Skin of body (tissue), 2 donors: ENCODE measurements around the gene OSBPL8. TPM values are rescaled to one million over a fixed set of nuclear protein-coding genes. Genes with fewer than 3 reads are reported as not detected.
"Not testable (repeated sequence)": the region's sequence is repeated elsewhere in the genome, so short reads cannot be mapped to it uniquely, and the experiment has no call there.

Source experiments
- DNase-seq: peaks from one replicate; lab custom pipeline; 2025; lab: John Stamatoyannopoulos, UW
- total RNA-seq: library from RNA; depleted of rRNA; stranded (reverse); fragments of >200 nt; gene quantifications from one replicate; pipeline ENCODE4 v1.2.3, GENCODE V29; 2014

The OSBPL8 gene
- total RNA-seq, 1 donor from 2014 or later, result 84.0 TPM

DNA sequence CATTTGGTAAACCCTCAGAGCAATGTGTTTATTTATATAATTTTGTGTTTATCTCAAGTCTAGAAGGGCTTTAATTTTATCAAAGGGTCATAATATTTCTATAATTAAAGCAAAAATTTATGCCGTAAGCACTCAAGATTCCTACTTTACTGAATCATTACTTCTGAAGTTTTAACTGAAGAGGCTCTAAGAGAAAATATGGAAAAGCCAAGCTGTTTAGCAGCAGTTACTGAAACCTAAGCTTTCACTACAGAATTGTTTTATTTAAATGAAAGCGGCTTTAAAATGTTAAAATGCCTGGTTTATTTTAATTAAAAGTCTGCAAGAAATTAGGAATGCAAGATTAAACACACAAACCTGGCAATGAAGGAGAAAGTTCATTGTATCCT lies 137.4 kb downstream of the OSBPL8 start:
- DNase-seq, result no peak

DNA sequence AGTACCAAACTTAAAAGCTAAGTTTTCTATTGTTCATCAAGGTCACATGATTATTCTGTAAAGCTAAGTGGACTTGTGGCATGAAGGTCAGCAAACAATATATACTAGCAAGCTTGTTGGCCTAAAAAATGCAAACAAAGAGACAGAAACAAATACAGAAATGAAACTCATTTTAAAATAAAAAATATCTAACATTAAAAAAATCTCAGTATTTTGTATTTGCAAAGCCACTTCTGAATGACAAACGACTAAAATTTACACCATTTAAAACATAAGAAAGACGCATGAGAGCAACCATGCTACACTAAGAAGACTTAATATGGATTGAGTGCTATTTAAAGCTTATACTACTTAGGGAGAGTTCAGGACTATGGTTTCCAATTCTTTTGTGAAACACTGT lies 138.5 kb downstream of the OSBPL8 start:
- DNase-seq, result no peak

DNA sequence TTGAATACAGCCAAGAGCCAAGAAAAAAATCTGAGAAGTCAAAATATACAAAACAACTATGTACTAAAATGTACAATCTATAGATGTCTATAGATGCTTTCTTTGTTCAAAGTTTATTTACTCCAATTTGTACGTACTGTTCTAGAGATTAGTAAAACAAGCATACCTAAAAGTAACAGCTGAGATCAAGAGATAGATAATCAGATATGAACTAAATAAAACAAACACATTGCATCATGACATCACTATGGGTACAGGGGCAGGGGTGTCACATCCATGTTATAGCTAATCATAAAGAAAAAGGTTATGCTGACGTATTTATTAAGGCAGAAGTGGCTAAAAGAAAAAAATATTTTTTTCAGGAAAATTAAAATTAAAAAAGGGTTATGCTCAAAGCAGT lies 139.3 kb downstream of the OSBPL8 start:
- no peak for DNase-seq

DNA sequence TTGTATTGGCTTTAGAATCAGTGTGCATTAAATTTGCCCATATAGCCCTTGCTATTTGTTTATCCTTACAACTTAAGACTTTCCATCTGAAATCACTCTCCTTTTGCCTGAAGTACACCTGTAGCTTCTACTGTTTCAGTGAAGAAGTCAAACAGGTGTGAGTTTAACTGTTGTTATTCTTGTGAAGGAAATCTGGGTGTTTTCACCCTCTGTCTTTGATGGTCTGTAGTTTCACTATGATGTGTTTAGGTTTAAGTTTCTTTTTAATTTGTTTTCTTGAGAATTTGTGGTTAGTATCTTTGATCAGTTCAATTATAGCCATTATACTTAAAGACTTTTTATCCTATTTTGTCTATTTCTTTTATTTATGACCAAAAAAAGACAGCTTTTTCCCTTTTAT lies 142.5 kb downstream of the OSBPL8 start:
- DNase-seq, result no peak

DNA sequence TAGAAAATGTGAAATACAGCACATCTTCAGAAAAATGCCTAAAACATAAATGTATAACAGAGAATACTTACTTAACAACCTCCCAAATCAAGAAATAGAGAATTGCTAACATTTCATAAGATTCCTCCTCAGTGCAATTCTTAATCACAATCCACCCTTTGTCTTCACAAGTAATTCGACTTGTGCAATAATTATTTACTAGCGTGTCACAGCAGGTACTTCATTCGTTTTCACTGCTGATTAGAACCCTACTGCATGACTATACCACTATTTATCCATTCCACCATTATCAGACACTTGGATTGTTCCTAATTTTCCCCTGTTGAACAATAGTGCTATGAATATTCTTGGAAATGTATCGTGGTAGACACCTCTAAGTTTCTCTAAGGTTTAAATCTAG lies 146.4 kb downstream of the OSBPL8 start:
- no peak for DNase-seq

DNA sequence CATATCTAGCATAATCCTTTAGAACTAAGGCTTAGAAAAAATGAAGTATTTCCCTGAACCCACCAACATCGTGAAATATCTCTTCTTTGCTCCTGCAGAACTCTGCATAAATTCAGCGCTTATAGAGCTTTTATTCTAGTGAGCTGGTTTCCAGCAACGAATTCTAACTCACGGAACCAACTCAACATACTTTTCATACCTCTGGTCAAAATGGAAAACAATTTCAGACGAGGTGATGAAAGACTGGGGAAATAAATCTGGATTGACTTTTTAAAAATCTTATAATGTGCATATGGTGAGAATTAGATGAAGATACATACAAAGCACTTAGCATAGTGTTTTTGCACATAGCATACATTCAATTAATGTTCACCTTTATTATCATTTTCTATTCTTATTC lies 148.8 kb downstream of the OSBPL8 start:
- DNase-seq, result no peak

DNA sequence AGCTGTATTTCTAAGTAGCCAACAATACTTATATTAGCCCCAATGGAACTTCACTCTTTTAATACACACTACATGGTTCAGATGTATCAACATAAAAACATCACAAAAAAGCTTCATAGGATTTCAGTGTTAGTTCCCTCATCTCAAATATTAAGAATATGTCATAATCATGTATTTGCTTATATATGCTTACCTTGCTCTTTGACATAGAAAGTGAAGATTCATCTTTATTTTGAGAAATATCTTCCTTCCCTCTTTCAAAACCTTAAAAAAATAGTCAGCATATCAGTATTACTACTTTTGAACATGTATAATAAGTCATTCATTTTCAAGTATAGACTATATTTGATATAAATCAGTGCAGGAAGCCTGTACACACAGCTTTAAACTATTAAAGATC lies 149.2 kb downstream of the OSBPL8 start:
- DNase-seq, result no peak

DNA sequence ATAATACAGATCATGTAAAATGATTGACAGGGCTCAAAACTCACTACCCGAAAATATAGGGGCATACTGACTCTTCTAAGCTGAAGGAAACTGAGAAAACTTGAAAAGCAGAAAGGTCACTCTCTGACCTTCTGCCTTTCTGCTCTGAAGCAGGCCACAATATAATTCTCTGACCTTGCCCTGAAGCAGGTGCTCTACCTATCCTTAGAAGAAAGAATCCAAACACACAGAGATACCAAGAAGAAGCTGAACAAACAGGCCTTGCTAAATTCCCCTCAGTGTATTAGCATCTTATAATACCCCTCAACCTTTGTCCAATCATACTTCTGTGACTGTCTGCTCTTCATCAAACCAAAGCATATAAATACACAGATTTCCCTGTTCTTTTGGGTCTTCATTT lies 150.5 kb downstream of the OSBPL8 start:
- no peak for DNase-seq

DNA sequence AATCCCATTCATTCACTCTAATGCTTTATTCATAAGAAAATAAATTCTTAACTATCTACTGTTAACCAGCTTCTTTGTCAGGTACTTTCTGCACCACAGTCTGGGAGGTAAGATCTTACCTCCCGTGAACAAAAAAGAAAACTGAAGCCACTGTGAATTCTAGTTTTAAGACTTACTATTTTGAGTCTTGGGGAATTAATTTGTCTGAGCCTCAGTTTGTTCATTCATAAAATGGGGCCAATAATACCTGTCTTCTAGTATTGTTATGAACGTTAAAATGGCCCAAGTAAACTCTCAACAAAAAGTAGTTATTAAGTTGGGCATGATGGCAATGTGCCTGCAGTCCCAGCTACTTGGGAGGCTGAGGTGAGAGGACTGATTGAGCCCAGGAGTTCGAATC lies 151.9 kb downstream of the OSBPL8 start:
- DNase-seq, result no peak

DNA sequence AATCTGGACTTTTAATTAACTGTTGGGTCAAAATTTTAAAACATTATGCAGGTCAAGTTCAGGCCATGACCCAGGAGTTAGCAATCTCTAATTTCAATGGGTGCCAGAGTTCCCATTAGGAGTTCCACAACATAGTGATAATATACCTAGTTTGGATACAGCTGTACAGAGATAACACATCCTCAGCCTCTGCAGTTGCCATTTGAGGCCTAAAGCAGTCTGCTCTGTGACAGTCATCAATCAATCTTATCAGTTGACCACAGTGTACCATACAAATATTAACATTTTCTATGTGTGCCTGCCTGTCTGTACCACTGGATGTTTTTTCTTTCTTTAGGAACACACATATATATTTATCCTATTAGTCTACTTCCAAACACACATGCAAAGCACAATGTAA lies 157.3 kb downstream of the OSBPL8 start:
- no peak for DNase-seq

DNA sequence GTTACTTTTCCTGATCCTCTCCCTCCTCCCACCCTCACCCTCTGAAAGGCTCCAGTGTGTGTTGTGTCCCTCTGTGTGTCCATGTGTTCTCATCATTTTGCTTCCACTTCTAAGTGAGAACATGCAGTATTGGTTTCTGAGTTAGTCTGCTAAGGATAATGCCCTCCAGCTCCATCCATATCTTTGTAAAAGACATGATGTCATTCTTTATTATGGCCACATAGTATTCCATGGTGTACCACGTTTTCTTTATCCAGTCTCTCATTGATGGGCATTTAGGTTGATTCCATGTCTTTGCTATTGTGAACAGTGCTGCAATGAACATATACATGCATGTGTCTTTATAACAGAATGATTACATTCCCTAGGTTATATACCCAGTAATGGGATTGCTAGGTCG lies 159.4 kb downstream of the OSBPL8 start:
- DNase-seq, result no peak

DNA sequence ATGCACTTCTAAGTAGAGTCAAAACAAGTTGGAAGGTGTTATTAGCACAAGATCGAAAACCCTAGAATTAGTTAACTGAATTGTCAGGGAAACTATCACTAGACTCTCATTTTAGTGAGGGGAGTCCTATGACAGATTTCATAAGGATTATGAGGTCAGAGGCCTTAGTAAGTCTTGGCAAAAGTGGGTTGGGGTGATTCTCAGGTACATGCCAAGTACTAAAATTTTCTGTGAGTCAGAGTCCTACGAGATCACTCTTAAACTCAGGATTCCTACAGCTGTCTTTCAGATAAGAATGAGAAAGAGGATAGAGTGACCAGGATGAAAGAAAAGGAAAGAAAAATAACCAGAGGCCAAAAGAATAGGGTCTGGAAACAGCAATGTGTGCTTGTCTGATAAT lies 160.5 kb downstream of the OSBPL8 start:
- no peak for DNase-seq

DNA sequence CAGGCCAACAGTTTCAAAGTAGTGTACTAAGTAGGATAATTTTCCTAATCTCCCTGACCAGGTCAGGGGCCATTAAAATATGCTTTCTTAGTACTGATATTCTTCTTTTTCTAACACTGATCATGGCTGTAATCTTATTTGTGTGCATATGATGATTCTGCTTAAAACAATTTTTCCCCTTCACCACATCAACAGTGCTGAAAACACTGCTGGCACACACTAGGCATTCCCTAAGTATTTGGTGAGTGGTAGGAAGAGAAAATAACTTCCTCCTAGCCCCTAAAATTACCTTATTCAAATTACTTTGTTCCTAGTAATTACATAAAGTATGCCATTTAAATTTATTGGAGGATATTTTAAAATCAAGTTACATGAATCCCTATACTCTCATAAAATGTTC lies 161.5 kb downstream of the OSBPL8 start:
- DNase-seq, result no peak

DNA sequence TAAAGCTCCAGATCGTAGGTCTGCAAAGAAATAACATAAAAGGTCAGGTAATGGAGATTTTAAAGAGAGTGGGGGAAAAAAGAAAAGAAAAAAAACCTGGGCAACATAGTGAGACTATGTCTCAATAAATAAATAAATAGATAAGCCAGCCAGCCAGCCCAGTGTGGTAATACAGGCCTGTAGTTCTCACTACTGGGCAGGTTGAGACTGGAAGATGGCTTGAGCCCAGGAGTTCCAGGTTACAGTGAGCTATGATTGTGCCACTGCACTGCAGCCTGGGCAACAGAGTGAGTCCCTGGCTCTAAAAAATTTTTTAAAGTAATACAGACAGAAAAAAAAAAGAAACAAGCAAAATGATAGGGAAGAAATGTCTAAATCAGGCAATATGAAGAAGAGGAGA lies 168.1 kb downstream of the OSBPL8 start:
- no peak for DNase-seq

DNA sequence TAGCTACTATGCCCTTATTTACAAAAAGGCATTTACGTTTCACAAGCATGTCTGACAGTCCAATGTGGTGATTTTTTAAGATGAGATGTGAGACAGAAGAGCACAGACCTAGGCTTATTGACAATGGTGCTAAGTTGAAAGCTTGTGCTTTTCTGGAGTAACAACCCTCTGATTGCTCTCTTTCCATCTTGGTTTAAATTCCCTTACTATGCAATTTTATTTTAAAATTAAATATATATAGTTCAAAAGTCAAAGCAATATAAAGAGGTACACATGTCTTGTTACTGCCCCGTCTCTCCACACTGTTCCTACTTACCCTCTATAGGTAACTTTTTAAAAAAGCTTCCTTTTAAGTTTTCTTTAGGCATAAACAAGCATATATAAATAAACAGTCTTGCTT lies 172.0 kb downstream of the OSBPL8 start:
- no peak for DNase-seq

DNA sequence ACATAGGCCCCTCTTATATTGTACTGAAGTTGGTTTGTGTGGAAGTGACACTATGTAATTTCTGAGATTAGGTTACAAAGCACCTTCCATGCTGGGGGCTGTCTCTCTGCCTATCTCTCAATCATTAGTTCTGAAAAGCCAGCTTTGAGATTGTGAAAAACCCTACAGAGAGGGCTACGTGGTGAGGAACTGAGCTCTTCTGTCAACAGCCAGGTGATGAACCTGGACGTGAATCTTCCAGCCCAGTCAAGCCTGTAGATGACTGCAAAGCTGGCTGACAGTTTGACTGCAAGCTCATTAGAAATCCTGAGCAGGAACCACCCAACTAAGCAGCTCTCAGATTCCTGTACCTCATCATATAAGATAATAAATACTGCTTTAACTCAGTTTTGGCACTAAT lies 175.0 kb downstream of the OSBPL8 start:
- no peak for DNase-seq

DNA sequence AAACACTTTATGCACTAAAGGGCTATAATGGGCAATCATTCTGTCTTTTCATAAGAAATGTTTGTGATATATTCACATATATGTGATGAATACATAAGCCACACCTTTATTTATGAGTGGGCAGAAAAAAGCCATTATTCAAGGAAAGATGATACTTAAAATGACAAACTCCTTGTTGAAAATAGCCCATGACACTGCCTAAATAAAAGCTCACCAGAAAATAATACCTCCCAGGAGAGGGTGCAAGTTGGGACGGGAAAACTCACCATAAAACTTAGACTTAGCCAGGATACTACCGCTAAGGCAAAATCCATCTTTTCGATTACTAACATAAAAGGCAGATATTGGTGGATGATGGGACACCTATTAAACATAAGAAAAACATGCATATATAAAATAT lies 175.6 kb downstream of the OSBPL8 start:
- DNase-seq, result no peak

DNA sequence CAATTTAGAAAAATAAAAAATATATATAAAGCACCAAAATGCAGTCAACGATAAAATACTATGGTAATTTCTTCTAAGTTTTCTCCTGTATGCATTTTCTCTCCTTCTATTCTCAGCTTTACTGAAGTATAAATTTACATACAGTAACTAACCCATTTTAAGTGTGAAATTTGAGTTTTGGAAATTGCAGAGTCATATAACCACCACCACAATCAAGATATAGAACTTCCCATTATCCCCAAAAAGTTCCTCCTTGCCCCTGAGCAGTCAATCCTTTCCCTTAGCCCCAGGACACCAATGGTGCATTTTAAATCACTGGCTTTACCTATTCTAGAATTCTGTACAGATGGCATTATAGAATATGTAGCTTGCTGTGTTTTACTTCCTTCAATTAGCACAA lies 180.3 kb downstream of the OSBPL8 start:
- DNase-seq, result no peak

DNA sequence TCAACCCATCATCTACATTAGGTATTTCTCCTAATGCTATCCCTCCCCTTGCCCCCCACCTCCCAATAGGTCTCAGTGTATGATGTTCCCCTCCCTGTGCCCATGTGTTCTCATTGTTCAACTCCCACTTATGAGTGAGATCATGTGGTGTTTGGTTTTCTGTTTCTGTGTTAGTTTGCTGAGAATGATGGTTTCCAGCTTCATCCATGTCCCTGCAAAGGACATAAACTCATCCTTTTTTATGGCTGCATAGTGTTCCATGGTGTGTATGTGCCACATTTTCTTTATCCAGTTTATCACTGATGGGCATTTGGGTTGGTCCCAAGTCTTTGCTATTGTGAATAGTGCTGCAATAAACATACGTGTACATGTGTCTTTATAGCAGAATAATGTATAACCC lies 182.7 kb downstream of the OSBPL8 start:
- DNase-seq, result not testable (repeated sequence)

DNA sequence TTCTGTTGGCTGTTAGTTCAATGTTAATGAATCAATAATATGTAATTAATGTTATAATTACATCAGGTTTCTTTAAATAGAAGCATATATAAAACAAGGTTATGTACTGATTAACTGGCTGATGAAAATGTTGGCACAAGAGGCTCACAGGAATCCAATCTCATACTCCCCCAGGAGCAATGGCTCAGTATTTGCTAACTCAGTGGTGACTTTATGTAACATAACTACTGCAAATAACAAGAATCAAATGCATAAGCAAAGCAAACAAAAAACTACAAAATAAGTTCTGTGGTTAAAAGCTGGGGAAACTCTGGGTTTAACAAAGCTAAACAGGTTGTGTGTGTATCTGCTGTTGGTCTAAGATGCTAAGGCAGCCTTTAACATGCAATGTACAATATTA lies 183.6 kb downstream of the OSBPL8 start:
- no peak for DNase-seq

DNA sequence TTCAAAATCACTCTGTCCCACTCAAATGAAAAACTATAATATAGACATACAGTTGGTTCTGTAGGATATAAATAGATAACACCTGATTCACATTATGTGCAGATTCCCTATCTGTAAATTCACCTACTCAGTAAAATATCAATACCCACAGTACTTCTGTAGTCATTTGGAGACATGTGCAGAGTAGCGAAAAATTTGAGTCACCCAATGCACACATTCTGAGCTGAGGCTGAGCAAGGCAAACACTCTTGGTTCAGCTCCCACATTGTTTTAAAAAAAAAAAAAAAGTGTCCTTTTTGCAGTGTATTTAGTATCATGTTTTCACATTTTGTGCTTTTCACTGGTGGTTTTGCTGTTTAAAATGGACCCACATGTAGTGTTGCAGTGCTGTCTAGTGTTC lies 184.1 kb downstream of the OSBPL8 start:
- no peak for DNase-seq

DNA sequence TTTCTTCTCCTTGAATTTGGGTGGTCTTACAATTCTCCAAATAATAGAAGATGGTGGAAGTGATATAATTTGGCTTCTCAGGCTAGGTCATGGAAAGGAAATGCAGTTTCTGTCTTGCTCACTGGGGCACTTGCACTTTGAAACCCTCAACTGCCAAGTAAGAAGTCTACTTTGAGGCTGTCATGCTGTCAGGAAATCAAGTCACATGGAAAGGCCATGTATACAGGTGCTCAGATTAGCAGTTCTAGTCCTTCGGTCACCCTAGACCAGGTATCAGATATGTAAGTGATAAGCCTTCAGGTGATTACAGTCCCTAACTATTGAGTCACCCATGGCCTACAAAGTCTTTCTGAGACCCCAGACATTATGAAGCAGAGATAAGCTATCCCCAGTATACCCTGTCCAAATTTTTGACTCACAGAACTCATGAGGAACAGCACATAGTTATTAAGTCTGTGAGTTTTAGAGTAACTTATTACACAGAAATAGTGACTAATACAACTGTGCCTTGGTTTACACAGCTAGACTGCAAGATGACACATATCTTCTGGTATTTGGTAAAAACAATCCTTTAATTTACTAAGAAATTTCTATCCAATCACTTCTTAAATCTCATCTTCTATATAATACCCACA lies 185.1 kb downstream of the OSBPL8 start:
- no peak for DNase-seq

DNA sequence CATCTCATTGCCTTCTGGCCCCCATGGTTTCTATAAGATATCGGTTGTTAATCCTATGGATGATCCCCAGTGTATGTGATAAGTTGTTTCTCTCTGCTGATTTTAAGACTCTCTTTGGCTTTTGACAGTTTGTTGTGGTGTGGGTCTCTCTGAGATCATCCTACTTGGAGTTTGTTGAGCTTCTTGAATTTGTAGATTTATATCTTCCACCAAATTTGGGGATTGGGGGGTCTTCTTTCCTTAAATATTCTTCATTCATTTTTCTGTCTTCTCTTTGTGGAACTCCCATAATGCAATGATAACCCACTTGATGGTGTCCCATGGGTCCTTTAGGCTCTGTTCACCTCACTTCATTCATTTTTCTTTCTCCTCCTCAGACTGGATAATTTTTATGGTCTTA lies 191.3 kb downstream of the OSBPL8 start:
- DNase-seq, result no peak

DNA sequence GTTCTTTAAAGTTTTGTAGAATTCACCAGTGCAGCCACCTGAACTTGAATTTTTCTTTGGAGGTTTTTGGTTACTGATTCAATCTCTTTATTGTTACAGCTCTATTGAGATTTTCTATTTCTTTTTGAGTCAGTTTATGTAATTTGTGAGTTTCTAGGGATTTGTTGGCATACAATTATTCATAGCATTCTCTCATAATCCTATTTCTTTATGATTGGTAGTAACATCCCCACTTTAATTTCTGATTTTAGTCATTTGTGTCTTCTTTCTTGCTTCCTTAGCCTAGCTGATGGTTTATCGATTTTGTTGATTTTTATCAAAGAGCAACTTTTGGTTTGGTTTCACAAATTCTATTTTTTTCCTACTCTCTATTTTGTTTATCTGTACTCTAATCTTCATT lies 193.4 kb downstream of the OSBPL8 start:
- DNase-seq, result no peak
